ENCODE results near the gene CSAD. TPM values are rescaled to one million over a fixed set of nuclear protein-coding genes. Genes with fewer than 3 reads are reported as not detected.

CSAD gene
- total RNA-seq, 1 experiment from 2014 or later = 2.6 TPM

DNA sequence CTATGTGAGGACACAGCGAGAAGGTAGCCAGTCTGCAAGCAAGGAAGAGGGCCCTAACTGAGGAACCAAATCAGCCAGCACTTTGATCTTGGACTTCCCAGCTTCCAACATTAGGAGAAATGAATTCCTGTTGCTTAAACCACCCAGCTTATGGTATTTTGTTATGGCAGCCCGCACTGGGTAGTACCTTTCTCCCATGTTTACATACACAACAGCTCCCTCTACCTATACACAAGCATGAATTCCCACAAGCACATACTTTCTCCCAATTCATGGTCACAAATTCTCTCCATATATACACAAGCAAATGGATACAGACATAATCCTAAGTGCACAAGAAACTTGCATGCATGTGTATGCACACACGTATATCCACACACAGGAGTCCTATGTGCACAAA lies 19.0 kb upstream of the CSAD start:
- no peak for DNase-seq (ENCODE audit: low read depth)

DNA sequence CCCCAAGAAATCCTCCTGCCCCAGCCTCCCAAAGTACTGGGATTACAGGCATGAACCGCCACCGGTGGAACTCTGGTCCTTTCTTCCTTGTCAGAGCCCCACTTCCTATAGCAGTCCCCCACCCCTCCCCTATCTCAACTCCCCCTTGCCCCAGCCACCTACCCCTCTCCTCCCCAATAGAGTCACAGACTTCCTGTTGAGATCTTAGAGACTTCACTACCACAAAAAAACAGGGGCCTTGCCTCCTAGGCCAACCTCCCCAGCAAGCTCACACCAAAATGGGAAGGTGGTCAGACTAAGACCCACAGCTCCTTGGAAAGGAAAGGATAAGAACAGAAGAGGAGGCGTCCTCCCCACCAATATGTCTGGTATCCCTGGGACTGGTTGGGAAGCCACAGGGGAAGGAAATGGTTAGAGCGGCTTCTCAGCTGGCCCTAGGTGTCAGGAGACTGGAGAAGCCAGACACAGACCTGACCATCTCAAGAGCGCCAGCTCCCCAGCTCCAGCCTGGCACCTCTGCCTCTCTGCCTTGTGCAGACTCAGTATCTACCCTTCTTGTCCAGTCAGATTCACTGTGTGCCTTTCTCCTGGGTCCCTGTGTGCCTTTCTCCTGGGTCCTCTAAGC lies 17.9 kb upstream of the CSAD start:
- DNase-seq (ENCODE audit: low read depth) = no peak

DNA sequence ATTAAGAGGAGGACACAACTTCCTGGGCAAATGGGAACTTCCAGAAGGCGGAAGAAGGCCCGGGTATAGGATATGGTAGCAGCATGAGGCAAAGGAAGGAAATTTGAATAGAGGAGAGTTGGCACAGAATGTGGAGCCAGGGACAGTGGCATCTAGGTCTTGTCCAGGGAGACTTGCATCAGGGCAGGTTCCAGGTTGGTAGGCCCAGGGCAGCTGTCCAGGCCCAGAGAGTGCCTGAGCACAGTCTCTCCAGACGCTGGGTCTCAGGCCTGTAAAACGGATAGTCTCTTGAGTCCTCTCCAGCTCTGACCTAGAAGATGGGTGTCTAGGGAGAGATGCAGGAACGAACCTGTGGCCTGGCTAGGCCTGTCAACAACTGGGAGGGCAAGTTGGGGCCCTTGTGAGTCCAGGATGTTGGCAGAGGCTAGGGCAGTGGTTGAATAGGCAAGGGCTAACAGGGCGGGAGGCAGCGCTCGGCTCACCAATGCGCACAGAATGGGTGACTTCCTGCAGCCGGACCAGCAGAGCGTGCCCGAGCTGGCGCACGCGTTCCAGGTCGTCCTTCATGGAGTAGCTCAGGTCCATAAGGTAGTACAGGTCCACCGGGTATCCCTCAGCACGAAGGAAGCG lies 16.4 kb upstream of the CSAD start:
- DNase-seq (ENCODE audit: low read depth) = no peak

DNA sequence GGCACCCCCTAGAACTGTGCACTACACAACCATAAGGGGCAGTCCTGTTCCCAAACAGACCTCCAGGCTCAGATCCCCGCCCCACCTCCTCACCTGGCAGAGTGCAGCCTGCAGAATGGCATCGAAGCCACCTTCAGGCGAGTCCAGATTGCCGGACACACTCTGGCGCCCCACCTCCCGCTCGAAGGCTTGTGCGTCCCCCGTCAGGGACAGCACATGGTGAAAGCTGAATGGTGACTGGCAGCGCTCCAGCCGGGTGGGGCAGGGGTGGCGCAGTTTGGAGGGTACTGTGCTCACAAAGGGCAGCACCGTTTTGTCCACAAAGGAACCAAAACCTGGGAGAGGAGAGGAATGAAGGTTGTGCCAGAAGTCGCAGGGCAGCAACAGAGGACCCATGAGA lies 15.8 kb upstream of the CSAD start:
- DNase-seq (ENCODE audit: low read depth) = no peak

DNA sequence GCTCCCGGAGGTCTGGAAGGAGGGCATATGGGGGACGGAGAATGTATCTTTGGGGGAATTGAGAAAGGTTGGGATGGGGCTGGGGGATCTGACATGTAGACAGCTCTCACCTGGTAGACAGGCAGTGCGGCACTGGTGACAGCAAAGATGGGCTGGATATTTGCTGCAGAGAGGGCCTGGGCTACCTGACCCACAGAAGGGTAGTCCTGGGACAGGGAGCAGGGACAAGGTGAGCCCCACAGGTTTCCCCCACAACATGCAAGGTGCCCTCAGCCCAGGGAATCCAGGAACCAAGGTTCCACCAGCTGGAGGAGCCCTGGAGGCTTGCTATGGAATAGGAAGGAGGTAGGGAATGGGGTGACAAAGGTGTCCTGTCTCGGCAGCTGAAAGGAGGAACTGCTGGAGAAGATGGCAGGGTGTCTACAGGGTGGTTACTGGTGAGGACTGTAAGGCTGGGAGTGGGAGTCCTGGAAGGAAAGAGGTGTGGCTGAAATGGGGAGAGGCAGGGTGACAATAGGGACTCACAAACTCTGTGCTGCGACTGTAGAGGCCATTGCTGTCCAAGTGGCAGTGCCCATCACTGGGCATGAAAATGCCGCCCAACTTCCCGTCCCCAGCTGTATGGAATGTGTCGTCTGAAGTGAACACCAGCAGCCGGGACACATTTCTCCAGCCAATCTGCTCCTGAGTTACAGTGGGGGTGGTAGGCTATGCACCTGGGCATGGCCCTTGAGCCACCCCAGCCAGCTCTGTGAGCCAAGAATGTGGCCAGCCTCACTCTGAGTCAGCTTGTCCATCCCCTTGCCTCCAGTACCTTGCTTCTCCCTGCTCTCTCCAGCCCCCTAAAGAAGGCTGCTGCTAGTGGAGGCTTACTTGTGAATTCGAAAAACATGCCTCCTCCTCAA lies 15.0 kb upstream of the CSAD start:
- peak; percentile 44 for DNase-seq (ENCODE audit: low read depth)

DNA sequence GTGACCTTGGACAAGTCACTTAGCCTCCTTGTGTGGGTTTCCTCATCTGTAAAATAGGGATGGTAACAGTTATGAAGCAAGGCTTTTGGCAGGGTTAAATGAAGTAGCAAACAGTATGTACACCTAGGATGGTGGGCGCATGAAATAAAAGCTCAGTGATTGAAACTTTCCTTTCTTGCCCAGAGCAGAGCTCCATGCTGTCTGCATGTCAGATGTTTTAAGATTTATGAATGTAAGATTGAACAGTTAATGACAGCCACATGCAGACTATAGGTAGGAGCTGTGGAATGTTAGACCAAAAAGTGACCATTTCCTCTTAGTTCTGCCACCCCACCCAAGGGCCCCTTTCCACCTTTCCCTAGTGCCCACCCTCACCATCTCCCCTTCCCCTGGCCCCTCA lies 14.2 kb upstream of the CSAD start:
- DNase-seq (ENCODE audit: low read depth) = no peak

DNA sequence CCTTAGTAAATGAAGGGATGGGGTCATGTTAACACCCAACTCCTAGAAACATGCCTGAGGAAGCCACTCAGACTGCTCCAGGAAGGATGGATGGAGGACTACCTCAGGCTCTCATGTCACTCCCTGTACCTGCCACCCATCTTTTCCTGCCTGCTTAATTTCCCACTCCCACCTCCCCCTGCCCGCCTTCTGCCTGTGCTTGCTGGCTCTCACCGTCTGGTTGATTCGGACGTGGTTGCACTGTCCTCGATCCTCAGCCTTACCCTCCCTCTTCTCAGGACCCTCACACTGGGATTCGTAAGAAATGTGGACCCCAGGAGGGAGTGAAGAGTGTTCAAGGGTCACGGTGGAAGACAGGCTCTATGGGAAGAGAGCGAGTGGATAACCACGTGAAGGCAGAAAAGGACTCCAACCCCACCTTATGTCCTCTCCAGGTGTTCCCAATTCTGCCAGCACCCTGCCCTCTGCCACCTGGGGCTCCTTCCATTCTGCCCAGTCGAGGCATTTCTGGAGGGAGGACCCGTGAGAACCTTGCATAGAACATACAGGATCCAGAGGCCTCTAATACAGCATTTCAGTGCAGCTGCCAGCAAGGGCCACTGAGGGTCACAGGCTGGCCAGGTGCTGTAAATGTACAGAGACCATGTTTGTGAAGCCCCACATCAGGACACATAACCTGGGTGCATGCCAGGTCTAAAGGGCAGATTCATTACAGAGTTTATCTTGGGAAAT lies 13.4 kb upstream of the CSAD start:
- DNase-seq (ENCODE audit: low read depth) = no peak

DNA sequence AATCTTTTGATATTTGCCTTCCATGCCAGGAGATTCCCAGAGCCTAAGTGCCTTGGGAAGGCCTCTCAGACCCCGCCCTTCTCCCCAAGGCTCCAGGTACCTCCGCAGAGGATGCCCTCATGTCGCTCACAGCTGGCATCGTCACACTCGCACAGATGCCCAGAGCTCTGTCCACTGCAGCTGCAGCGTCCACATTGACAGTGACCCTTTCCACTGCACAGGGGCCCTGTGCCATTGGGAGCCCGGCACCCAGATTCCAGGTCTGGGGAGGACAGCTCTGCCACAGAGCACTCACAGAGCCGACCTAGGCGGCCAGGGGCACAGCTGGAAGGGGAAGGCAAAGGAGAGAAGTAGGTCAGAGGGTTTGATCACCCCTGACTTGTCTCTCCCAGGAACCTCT lies 12.3 kb upstream of the CSAD start:
- DNase-seq (ENCODE audit: low read depth) = no peak

DNA sequence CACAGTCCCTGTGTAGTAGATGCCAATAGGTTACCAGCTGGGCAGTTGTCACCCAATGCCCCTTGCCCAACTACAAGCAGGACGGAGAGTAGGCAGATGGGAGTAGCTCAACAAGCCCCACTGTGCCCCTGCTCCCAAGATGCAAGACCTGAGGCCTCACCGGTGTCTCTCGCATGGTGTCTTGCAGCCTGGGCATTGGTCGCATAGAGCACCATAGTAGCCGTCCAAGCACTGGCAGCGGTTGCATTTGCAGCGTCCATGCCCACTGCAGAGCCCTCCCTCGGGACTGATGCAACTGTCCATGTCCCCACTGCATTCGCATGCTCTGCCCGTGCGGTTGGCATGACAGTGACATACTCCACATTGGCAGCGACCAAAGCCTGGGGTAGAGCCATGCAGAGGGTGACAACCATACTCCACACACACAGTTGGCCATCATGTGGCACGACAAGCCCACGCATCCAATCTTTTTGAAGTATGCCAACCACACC lies 11.9 kb upstream of the CSAD start:
- no peak for DNase-seq (ENCODE audit: low read depth)

DNA sequence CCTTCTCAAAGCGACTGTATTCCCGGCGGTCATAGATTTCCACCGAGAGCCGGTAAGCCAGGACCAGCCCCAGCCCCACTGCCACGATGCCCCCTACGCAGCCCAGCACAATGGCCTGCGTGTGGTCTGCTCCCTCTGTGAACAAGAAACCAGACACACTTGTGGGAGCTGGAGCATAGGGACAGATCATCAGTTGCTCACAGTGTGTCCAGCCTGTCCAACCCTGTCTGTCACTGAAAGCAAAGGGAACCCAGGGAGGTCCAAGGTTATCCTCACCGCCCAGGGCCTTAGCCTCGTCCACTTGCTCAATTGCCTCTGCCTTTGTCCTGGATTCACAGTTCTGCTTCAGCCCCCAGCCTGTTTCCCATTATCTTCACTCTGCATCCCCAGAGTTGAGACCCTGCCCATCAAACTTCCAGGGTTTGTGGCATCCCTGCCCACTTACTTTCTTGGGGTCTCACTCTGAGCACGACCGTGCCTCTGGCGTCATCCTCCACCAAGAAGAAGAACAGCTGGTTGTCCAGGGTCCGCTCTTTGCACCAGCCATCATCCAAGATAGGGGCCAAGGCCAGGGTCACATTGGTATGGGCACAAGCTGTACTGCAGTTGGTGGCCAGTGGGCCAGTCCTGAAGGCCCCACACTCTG lies 11.3 kb upstream of the CSAD start:
- no peak for DNase-seq (ENCODE audit: low read depth)

DNA sequence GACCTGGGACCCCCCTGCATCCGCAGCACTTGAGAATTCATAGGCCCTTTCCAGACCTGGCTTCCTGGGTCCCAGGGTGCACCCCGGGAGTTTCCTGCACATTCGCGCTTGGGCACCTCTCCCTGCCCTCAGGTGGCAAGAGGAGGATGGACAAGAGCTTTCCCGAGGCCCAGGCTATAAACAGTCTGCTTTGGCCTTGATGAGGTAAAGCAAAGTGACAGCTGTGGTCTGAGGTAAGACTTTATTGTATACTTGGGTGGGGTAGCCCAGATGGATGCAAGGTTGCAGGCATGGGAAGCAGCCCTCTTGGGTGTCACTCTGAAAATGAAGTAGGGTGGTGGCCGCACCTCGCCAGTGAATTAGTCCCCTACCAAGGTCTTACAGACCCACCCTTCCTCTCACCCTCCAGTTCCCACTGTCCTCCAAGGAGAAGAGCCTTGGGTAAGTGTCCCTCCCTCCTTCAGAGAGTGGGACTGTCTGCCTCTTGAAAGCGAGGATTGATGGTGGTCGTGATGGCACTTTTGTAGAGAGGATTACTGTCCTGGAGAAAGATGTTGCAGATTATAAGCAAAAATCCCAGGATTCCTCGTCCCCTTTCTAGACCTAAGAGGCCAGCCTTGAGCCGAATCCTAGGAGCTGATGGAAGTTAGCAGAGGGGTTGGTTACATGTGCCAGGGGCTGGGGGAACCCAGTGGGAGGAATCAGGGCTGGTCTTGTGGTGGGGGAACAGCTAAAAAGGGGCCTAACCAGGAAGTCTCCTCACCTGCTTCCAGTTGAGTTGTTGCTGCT lies 10.6 kb upstream of the CSAD start:
- DNase-seq (ENCODE audit: low read depth) = no peak

DNA sequence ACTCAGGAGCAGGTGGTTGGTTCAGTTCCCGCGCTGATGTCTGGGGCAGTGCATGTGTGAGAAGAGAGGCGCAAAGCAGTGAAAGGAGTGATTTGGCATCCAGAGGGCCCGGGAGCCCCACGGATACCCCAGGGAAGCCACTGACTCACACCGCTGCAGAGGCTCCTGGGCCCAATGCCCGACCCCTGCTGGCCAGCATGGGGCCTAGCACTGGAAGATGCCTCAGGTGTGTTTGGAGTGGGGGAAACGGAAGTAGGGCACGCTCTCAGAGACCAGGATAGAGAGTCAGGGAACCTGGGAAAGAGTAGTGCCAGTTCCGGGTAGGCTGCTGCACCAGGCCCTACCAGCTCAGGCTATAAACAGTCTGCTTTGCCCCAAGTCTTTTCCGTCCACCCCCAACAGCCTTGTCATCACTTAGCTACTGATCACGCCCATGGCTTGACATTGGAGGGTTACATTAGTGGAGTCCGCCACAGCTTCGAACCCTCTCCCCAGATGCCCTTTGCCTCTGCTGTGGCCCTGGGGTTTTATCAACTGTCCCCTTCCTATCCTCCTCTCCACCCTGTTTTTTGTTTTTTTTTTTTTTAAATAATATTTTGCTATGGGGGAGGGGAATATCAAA lies 9.5 kb upstream of the CSAD start:
- DNase-seq (ENCODE audit: low read depth) = peak; percentile 46

DNA sequence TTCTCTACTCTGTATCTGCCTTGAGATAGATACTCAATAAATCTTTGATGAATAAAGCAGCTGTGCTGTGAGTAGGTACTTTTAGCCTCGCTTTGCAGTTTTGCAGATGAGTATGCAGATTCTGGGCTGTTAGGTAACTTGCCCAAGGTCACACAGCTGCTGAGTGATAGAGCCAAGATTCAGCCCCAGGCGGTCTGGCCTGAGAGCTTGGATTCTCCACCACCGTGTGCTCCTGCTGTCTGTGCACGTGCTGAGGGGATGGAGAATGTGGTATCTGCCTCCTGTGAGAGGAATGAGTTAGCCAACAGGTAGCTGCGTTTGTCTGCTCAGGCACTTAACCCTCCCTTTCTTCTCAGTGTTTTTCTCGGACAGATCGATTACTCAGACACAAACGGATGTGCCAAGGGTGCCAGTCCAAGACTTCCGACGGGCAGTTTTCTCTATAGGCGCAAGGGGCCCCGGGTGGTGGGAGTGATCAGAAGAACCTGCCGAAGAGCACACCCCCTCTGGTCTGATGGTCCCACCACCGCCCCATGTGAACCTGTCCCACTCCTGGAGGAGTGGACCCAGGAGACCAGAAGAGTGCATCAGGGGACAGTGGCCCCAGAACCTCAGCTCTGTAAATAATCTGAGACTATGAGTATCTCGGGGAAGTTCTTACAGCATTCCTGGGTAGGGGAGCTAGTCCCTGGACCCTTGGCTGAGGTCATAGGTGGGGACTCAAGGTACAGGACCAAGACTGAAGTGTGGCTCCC lies 6.6 kb upstream of the CSAD start:
- DNase-seq (ENCODE audit: low read depth) = no peak

DNA sequence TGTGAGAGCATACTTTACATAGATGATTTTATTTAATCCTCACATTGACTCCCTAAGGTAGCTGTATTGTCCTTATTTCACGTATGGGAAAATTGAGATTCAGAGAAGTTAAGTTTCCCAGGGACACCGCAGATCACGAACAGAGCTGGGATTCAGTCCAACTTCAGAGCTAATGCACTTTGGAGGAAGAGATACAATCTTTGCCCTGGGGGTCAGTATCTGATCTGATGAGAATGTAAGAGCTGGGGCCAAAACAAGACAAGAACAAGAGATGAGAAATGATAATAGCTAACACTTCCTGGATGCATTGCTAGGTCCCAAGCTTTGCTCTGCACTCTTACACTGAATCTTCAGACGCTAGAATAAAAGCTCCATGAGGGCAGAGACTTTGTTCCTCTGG lies 6.0 kb upstream of the CSAD start:
- DNase-seq (ENCODE audit: low read depth) = peak; percentile 30

DNA sequence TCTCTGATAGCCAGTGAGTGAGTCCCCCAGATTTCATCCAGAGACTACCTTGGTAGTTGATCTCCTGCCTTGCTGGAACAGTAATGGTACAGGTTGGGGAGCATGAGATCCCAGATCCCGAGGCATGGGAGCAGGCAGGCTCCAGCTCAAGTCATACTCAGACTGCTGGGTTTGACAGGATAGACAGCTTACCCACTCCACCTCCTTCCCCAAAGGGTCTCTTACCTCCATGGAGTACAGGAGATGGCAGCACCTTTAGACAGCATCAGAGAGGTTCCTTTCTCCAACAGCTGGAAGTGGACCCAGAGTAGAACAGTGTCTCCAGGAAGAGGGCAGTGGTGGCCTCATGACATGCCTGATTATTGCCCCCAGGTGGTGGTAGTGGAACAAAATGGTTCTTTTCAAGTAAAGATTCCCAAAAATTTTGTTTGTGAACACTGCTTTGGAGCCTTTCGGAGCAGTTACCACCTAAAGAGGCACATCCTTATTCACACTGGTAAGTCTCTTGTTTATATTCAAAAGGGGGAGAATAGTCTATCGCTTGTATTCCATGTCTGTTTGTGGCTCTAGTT lies 4.9 kb upstream of the CSAD start:
- no peak for DNase-seq (ENCODE audit: low read depth)

DNA sequence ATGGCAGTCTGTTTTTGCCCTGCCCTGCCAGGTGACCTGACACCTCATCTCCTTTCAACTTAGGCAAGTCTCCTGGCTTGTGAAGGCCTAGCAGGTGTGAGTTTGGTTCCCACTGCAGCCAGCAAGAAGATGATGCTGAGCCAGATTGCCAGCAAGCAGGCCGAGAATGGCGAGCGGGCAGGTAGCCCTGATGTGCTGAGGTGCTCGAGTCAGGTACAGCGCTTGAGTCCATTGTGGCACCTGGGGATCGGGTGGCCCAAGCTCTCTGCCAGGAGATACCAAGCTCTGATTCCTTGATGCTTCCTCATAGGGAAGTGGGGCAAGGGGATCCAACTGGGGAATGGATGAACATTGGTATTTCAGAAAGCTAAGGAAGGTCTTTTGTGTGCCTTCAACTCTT lies 4.1 kb upstream of the CSAD start:
- no peak for DNase-seq (ENCODE audit: low read depth)

DNA sequence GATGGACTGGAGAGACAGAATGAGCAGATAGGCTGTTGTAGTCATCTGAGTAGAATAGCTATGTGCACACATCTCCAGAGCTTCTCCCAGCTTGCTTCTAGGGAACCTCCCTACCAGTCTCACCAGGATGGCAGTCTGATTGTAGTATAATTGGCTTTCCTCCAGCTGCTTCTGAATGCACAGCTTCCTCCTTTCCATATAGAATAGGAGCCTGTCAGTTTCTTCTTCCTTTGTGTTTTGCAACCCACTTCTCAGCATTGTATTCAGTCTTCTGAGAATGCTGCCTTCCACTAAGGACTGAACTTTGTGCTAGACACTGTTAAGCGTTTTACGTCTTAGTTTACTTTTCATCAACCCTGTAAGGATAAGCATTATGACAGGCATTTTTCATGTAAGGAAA lies 2.2 kb upstream of the CSAD start:
- no peak for DNase-seq (ENCODE audit: low read depth)

DNA sequence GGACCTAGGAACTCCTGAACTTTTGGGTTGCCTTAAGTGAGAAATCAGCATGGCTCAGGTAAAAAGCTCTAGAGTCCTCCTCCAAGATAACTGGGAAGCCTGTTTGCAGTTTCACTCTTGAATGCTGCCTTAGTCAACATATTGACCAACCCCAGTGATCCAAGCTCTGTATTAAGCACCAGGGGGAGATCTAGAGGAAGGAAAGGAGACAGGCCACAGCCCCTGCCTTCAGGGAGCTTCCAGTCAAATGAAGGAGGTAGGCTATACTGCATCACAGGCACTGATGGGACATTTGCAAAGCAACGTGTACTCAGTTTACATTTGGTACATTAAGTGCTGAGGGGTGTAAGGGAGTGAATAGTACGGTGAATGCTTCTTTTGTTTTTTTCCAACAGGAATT lies 1.2 kb upstream of the CSAD start:
- no peak for DNase-seq (ENCODE audit: low read depth)

DNA sequence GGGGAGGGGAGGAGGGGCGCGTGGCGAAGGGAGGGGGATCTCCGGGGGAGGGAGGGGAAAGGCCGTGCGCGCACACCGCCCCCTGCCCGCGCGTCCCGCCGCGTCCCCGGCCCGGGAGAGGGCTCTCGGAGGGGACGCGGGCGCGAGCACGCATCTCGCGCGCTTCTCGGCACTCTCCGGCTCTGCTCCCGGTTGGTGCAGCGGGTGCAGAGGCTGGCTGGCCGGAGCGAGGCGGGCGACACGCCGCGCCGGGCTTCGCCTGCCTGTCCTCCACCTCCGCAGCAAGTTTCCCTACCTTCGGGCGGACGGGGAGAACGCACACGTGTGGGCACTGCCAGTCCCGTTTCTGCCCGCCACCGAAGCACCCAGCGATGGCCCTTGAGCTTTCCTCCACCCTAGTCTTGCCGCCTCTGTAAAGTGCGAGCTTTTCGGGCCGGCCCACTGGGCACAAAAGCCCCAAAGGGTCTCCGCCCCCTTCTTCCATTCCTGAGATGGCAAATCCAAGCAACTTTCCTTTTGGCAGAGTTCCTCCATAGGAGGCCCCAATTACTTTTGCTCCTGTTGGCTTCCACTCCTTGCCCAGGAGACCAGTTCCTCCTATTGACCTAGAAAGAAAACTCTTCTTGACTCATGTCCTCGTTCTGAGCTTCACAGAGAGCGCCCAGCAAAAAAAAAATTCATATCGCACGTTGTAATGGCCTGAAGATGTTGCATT lies 363 bp upstream of the CSAD start:
- peak; percentile 74 for DNase-seq (ENCODE audit: low read depth)

All from M059J (cell line).